GM12892 (cell line): ENCODE results near the gene RNASEL.

Experiments
- DNase-seq: peaks from one replicate; pipeline ENCODE4 v3.0.0; 2011; ENCODE audit not compliant: insufficient read length
- FAIRE-seq: peaks from 2 replicates; lab custom pipeline; 2011; peaks lifted over from hg19 to GRCh38; lab: Jason Lieb, UNC
- POLR2A ChIP-seq: IDR thresholded peaks from 2 replicates; pipeline ENCODE4 v1.6.1; 2011; ENCODE audit warnings: low read depth, low read length, control low read depth
- POLR2AphosphoS5 ChIP-seq: IDR thresholded peaks from 2 replicates; pipeline ENCODE4 v1.6.1; 2011; ENCODE audit warnings: low read depth, low read length, control low read depth
- TAF1 ChIP-seq: IDR thresholded peaks from 2 replicates; pipeline ENCODE4 v1.6.1; 2011; ENCODE audit warnings: low read depth, mild to moderate bottlenecking, control low read depth, low read length, borderline replicate concordance

Gene RNASEL

GRCh38 chr1:182604175-182605164 is 15.4 kb upstream of the RNASEL start, which contains the start of gene RGS16:
TSS of gene RGS16 (minus strand) at chr1:182604389. CDS start at chr1:182604259, 130 bp downstream.
- peak; percentile 96 for DNase-seq
- TF ChIP-seq POLR2AphosphoS5 (peak; percentile 99), TAF1 (peak; percentile 91), POLR2A (peak; percentile 100)
- FAIRE-seq: peak; percentile 90

GRCh38 chr1:182603646-182604174 is 14.7 kb upstream of the RNASEL start:
- DNase-seq: no peak
- no peak for TF ChIP-seq POLR2A
- no peak for TF ChIP-seq TAF1
- TF ChIP-seq POLR2AphosphoS5: no peak
- no peak for FAIRE-seq

GRCh38 chr1:182602935-182603645 is 14.0 kb upstream of the RNASEL start:
- no peak for TF ChIP-seq POLR2A
- TF ChIP-seq POLR2AphosphoS5: no peak; the same call in 1 of the 2 replicates
- TF ChIP-seq TAF1: no peak
- no peak for DNase-seq
- FAIRE-seq: no peak

GRCh38 chr1:182601913-182602312 is 12.9 kb upstream of the RNASEL start:
- DNase-seq: no peak
- FAIRE-seq: no peak
- TF ChIP-seq POLR2AphosphoS5 (no peak), POLR2A (no peak; the same call in 1 of the 2 replicates), TAF1 (no peak)

GRCh38 chr1:182601416-182601786 is 12.3 kb upstream of the RNASEL start:
- DNase-seq: peak; percentile 54
- TF ChIP-seq POLR2A (0 out of 2 replicates have a peak, but pooled peaks have one; percentile 8), POLR2AphosphoS5 (no peak)
- FAIRE-seq: peak; percentile 91

- DNase-seq (no peak), FAIRE-seq (no peak)
- no peak for TF ChIP-seq POLR2AphosphoS5
These were observed 11.8 kb upstream of the RNASEL start for GRCh38 chr1:182600745-182601415.

GRCh38 chr1:182600036-182600713 is 11.1 kb upstream of the RNASEL start:
- TF ChIP-seq POLR2A (peak; percentile 14; the same call in 1 of the 2 replicates), TAF1 (no peak), POLR2AphosphoS5 (peak; percentile 51; the same call in 1 of the 2 replicates)
- no peak for FAIRE-seq
- DNase-seq: no peak

GRCh38 chr1:182599339-182599738 is 10.3 kb upstream of the RNASEL start:
- DNase-seq (no peak), FAIRE-seq (no peak)

GRCh38 chr1:182598296-182598695 is 9.2 kb upstream of the RNASEL start:
- no peak for DNase-seq
- no peak for FAIRE-seq
- TF ChIP-seq POLR2AphosphoS5: peak; percentile 59; the same call in 1 of the 2 replicates
- no peak for TF ChIP-seq TAF1
- TF ChIP-seq POLR2A: peak; percentile 62; the same call in 1 of the 2 replicates

More at GRCh38 chr1:182599339-182599738, 10.3 kb upstream of the RNASEL start:
- TF ChIP-seq TAF1 (no peak), POLR2A (0 out of 2 replicates have a peak, but pooled peaks have one; percentile 29), POLR2AphosphoS5 (peak; percentile 45; the same call in 1 of the 2 replicates)

GRCh38 chr1:182596934-182597333 is 7.9 kb upstream of the RNASEL start:
- DNase-seq: no peak
- TF ChIP-seq POLR2A (no peak), POLR2AphosphoS5 (no peak), TAF1 (no peak)
- FAIRE-seq: no peak

GRCh38 chr1:182595641-182596240 is 6.7 kb upstream of the RNASEL start:
- DNase-seq (no peak), FAIRE-seq (peak; percentile 76)
- TF ChIP-seq TAF1: no peak
- TF ChIP-seq POLR2AphosphoS5: no peak
- TF ChIP-seq POLR2A: no peak
